ENCODE data around the gene JAZF1. TPM values are rescaled to one million over a fixed set of nuclear protein-coding genes. Genes with fewer than 3 reads are reported as not detected.

The JAZF1 gene
- total RNA-seq, 1 donor from 2014 or later = 33.8 TPM

DNA sequence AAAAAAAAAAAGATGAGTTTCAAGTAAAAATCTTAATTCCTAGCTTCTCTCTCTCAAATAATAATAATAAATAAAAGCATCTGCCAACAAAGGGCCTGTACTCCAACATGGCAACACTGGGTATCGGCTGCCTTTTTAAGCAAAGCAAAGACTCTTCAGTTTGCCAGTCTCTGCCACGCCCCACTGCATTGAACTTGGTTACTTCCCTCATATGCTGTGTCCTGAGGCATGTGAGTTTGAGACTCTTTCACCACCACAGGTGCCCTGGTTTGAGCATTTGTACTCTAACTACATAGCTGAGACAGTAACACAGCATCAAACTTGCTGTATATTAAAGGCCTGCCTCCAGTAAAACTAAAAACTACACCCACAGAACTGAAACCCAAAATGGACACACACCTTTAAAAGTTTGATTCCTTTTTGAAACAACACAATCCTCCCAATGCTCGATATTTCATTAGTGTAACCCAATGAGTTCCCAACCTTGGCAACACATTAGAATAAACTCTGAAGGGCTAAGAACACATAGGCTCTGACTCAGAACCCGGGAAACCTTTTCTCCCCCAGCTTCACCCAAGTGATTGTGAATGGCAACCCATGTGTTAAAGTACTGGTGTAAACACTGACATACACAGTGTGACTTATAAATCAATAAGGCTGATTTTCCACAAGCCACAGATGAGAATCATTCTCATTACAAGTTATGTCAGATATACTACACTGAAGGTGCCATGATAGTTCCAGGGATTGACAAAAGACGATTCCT, 12.0 kb downstream of the JAZF1 start:
- H3K27me3 Mint-ChIP-seq (ENCODE audit: low read depth) = no peaks in the 10 kb centered on the region

DNA sequence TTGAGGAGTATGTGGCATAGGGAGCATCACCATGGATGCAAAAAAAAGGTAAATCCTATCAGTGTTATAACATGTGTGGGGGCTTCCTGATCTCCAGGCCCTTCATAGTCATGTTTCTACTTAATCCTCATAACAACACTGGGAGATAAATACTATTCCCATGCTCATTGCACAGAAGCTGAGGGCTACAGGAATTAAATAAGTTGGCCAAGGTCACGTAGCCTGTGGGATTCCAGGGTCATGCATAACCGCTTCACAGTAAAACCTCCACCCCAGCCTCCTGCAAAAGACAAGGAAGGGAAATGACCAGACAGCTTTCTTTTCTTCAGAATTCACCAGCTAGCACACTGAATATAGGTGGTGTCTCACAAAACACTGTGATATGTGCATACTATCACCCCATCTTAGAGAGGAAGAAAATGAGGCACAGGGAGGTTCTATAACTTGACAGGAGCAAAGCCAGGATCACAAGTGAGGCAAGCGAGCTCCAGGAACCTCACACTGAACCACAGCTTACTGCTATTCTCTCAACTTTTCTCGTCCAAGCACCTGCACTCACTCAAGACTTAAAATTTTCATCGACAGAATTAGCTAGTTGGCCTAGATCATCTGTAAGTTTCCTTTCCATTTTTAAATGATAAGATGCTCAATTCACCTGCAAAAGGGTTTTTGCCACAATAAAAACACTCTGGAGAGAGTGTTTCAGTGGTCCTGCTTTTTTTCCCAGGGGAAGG, 13.4 kb downstream of the JAZF1 start:
- Mint-ChIP-seq H3K9me3 (ENCODE audit: low read depth) (no peaks in the 10 kb centered on the region), H3K4me1 (ENCODE audit: low read depth) (peaks cover 54% of the 10 kb centered on the region), H3K36me3 (ENCODE audit: low read depth) (peaks cover 2% of the 10 kb centered on the region), H3K27ac (ENCODE audit: unreplicated experiment) (peak overlapping the region; percentile 98), H3K4me3 (ENCODE audit: unreplicated experiment) (no peak overlapping the region), H3K27me3 (ENCODE audit: low read depth) (no peaks in the 10 kb centered on the region)
- no peak for DNase-seq (ENCODE audit: low spot score)
- TF ChIP-seq, protein P1, sequence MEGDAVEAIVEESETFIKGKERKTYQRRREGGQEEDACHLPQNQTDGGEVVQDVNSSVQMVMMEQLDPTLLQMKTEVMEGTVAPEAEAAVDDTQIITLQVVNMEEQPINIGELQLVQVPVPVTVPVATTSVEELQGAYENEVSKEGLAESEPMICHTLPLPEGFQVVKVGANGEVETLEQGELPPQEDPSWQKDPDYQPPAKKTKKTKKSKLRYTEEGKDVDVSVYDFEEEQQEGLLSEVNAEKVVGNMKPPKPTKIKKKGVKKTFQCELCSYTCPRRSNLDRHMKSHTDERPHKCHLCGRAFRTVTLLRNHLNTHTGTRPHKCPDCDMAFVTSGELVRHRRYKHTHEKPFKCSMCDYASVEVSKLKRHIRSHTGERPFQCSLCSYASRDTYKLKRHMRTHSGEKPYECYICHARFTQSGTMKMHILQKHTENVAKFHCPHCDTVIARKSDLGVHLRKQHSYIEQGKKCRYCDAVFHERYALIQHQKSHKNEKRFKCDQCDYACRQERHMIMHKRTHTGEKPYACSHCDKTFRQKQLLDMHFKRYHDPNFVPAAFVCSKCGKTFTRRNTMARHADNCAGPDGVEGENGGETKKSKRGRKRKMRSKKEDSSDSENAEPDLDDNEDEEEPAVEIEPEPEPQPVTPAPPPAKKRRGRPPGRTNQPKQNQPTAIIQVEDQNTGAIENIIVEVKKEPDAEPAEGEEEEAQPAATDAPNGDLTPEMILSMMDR (IDR thresholded peaks at IDR 0.05) = no peak

More for the DNA sequence above, 12.0 kb downstream of the JAZF1 start:
- Mint-ChIP-seq H3K4me3 (ENCODE audit: unreplicated experiment) (no peak overlapping the region), H3K4me1 (ENCODE audit: low read depth) (peaks cover 49% of the 10 kb centered on the region), H3K36me3 (ENCODE audit: low read depth) (peaks cover 2% of the 10 kb centered on the region), H3K9me3 (ENCODE audit: low read depth) (no peaks in the 10 kb centered on the region), H3K27ac (ENCODE audit: unreplicated experiment) (no peak overlapping the region)
- DNase-seq (ENCODE audit: low spot score) = no peak
- TF ChIP-seq, protein P1 (IDR thresholded peaks at IDR 0.05) = no peak

DNA sequence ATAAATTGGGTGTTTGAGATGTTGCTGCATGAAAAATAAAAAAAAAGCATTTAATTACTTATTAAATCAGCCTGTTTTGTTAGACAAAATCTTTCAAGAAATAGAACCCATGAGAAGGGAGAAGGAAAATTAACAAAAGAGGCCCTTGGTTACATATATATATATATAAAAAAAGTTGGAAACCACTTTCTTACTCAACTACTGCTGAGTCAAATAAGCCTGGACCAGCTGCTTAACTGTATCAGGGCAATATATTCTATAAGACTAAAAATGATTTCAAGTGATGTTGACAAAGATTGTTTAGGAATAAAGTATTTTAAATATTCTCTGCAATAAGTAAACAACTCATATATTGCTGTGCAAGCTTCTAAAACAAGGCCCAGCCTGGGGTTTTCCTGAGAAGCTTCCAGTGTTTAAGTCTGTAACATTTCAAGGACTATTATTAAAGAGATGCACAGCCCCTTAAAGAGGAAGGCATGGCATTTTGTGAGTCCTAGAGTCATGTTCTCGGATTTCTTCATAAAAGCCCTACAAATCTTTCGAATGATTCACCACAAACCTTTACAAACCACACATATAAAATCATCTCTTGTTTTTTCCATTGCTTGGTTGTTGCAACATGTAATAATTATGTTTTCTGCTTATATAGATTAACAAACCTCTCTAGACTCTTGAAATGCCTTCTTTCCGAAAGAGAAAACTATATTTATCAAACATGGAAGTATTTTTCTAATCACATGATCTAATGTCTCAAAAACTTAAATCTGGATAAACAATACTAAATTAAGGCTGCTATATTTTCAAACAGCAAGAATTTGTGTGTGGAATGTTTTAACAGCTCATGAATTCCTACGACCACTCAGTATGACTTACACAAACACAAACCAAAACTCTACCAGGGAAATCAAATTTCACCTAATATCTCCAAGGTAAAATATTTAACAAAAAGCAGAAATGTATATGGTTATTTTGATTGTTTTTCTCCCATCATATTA, 14.3 kb downstream of the JAZF1 start:
- Mint-ChIP-seq H3K4me3 (ENCODE audit: unreplicated experiment) (peak overlapping the region; percentile 35), H3K9me3 (ENCODE audit: low read depth) (no peaks in the 10 kb centered on the region), H3K27me3 (ENCODE audit: low read depth) (no peaks in the 10 kb centered on the region), H3K27ac (ENCODE audit: unreplicated experiment) (peak overlapping the region; percentile 98), H3K36me3 (ENCODE audit: low read depth) (peaks cover 2% of the 10 kb centered on the region), H3K4me1 (ENCODE audit: low read depth) (peaks cover 54% of the 10 kb centered on the region)
- TF ChIP-seq, protein P1 (IDR thresholded peaks at IDR 0.05) = no peak
- DNase-seq (ENCODE audit: low spot score) = no peak

DNA sequence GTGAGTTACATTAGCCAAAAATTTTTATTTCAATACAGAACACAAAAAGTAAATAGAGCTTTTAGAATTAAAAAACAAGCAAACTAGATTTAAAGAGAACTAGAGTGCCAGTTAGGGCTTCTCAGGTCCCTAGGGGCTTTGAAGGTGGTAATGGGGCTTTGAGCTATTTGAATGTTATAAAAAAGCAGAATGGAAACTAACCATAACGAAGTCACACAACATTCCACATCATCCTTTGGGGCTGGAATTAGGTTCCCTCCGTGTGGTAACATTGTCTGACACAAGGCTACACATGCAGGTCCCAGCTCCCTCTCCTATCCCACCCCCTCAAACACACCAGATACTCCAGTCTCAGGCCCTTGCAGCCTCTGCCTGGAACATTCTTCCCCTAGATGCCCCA, 15.3 kb downstream of the JAZF1 start:
- TF ChIP-seq, protein P1 (IDR thresholded peaks at IDR 0.05) = no peak
- DNase-seq (ENCODE audit: low spot score) = no peak
- Mint-ChIP-seq H3K4me1 (ENCODE audit: low read depth) (peaks cover 62% of the 10 kb centered on the region), H3K9me3 (ENCODE audit: low read depth) (no peaks in the 10 kb centered on the region), H3K27ac (ENCODE audit: unreplicated experiment) (peak overlapping the region; percentile 98), H3K27me3 (ENCODE audit: low read depth) (no peaks in the 10 kb centered on the region), H3K36me3 (ENCODE audit: low read depth) (no peaks in the 10 kb centered on the region), H3K4me3 (ENCODE audit: unreplicated experiment) (no peak overlapping the region)

All from chondrocyte (in vitro differentiated cells).